Stomach (tissue), 9 donors: Measurements from ENCODE around the gene NKIRAS1. TPM values are rescaled to one million over a fixed set of nuclear protein-coding genes. Genes with fewer than 3 reads are reported as not detected.

Experiments used
- DNase-seq, 2 donors: peaks; one replicate each; pipeline versions ENCODE4 v3.0.0 to v3.0.0-alpha.2; 2013 to 2019
- H3K27ac ChIP-seq, 5 donors: fragments of 200-600 bp in 4 of 5; sonication (generic) in 4 of 5; one replicate each; pipeline ENCODE4 v1.5.1; 2013 to 2019; ENCODE audit warnings: mild to moderate bottlenecking in 1 of 5, moderate library complexity in 1 of 5
- H3K27me3 ChIP-seq, 3 donors: fragments of 200-600 bp; sonication (generic); one replicate each; pipeline ENCODE4 v1.5.1; 2017 to 2019; ENCODE audit warnings: mixed run types in 1 of 3
- H3K36me3 ChIP-seq, 4 donors: fragments of 200-600 bp; sonication (generic); 1 replicate in 3 of 4; 2 replicates in 1 of 4; pipeline ENCODE4 v1.5.1; 2016 to 2019
- H3K4me1 ChIP-seq, 4 donors: fragments of 200-600 bp; sonication (generic); one replicate each; pipeline ENCODE4 v1.5.1; 2016 to 2019
- H3K4me3 ChIP-seq, 4 donors: fragments of 200-600 bp; sonication (generic) in 3 of 4; one replicate each; pipeline ENCODE4 v1.5.1; 2016 to 2019; ENCODE audit warnings: mild to moderate bottlenecking in 1 of 4
- H3K9me3 ChIP-seq, 4 donors: fragments of 200-600 bp; sonication (generic); one replicate each; pipeline ENCODE4 v1.5.1; 2016 to 2019
- CTCF ChIP-seq, 7 experiments: fragments of 450-650 bp in 4 of 7; fragments of 200-600 bp in 3 of 7; sonication (generic) in 3 of 7; IDR thresholded peaks; one replicate each; pipeline ENCODE4 v1.5.1; 2016 to 2019; ENCODE audit warnings: antibody characterized with exemption in 7 of 7, control low read depth in 2 of 7, mild to moderate bottlenecking in 1 of 7
- EP300 ChIP-seq: sonication (generic); formaldehyde crosslinking; IDR thresholded peaks from one replicate; pipeline ENCODE4 v1.6.1; 2017; ENCODE audit warnings: antibody characterized with exemption
- POLR2A ChIP-seq, 4 donors: fragments of 450-650 bp; IDR thresholded peaks; one replicate each; pipeline ENCODE4 v1.6.1; 2016; ENCODE audit warnings: antibody characterized with exemption in 4 of 4, control low read depth in 2 of 4, mild to moderate bottlenecking in 1 of 4, moderate library complexity in 1 of 4
- POLR2AphosphoS5 ChIP-seq, 3 donors: sonication (generic); formaldehyde crosslinking; IDR thresholded peaks; one replicate each; pipeline ENCODE4 v1.6.1; 2016; ENCODE audit warnings: antibody characterized with exemption in 3 of 3
- WGBS, 5 donors: extraction: QIAGEN DNeasy Blood & Tissue Kit in 3 of 5; methylation state at CpG; one replicate each; pipeline versions ENCODE4 v1.1.5 to v1.1.7; 2013 to 2018; 5-methylcytosine and 5-hydroxymethylcytosine counted together
- intact Hi-C: fragments of 100-400 bp; cut with DNase I; formaldehyde crosslinking; loops from one replicate; pipeline ENCODE4 v1.15.1; 2023; ENCODE audit warnings: low total_unique reads
- polyA plus RNA-seq, 3 donors: library from polyadenylated mRNA; stranded (reverse); fragments of 200-250 nt; gene quantifications; one replicate each; pipeline ENCODE4 v1.2.3, GENCODE V29; 2013
- total RNA-seq, 5 donors: library from RNA; depleted of rRNA; stranded (reverse); fragments of >200 nt; gene quantifications; one replicate each; pipeline versions ENCODE4 v1.1.0 to v1.2.3, GENCODE V29; 2014 to 2016
- donor health status: healthy with polysubstance abuse.
- donor health status: Bipolar disorder and iron deficiency.
- donor health status: healthy.

NKIRAS1 gene
- total and polyA plus RNA-seq, 8 donors: 0.87 to 18.3 (median 7.6) TPM; not detected in 1

GRCh38 chr3:23877329-23877980 lies 39.3 kb downstream of the NKIRAS1 start:
- DNase-seq: no peak
- peaks cover 7 to 53% (median 27%) of the 10 kb centered on the region in 4 donors for H3K4me1 ChIP-seq
- TF ChIP-seq POLR2A (IDR thresholded peaks at IDR 0.05) (no peak), POLR2AphosphoS5 (IDR thresholded peaks at IDR 0.05) (peak in 1 of 3 donors; percentile 32), EP300 (no peak), CTCF (IDR thresholded peaks at IDR 0.05) (no peak)
- H3K36me3 ChIP-seq: peaks cover 4 to 10% (median 7%) of the 10 kb centered on the region in 4 donors
- no peaks in the 10 kb centered on the region for H3K27me3 ChIP-seq
- H3K27ac ChIP-seq: no peak overlapping the region
- H3K9me3 ChIP-seq: no peaks in the 10 kb centered on the region
- intact Hi-C loops: no loop called here
- WGBS, 5 donors: 49 to 74% (median 66%) methylated on average over 5 of the region's 5 CpGs
- H3K4me3 ChIP-seq: no peak overlapping the region

- 83 to 98% (median 94%) methylated on average over 2 of the region's 2 CpGs for WGBS, 5 donors
- Histone ChIP-seq H3K4me3 (no peak overlapping the region), H3K36me3 (peaks cover 0 to 5% (median 2%) of the 10 kb centered on the region in 4 donors), H3K27me3 (no peaks in the 10 kb centered on the region), H3K27ac (no peak overlapping the region), H3K9me3 (no peaks in the 10 kb centered on the region), H3K4me1 (peaks cover 7 to 53% (median 27%) of the 10 kb centered on the region in 4 donors)
- intact Hi-C loops: no loop called here
- TF ChIP-seq POLR2A (IDR thresholded peaks at IDR 0.05) (no peak), EP300 (no peak), POLR2AphosphoS5 (IDR thresholded peaks at IDR 0.05) (no peak), CTCF (IDR thresholded peaks at IDR 0.05) (no peak)
- no peak for DNase-seq
Measured at GRCh38 chr3:23876923-23877322, 39.9 kb downstream of the NKIRAS1 start.

GRCh38 chr3:23875113-23875725 lies 41.6 kb downstream of the NKIRAS1 start:
- TF ChIP-seq POLR2A (IDR thresholded peaks at IDR 0.05) (no peak), POLR2AphosphoS5 (IDR thresholded peaks at IDR 0.05) (no peak), CTCF (IDR thresholded peaks at IDR 0.05) (no peak), EP300 (no peak)
- no peak overlapping the region for H3K27ac ChIP-seq
- H3K4me3 ChIP-seq: no peak overlapping the region
- H3K4me1 ChIP-seq: peaks cover under 1 to 42% (median 17%) of the 10 kb centered on the region in 4 donors
- no peak for DNase-seq
- intact Hi-C loops: no loop called here
- no peaks in the 10 kb centered on the region for H3K36me3 ChIP-seq
- H3K9me3 ChIP-seq: no peaks in the 10 kb centered on the region
- WGBS, 5 donors: 77 to 86% (median 81%) methylated on average over 4 of the region's 4 CpGs
- no peaks in the 10 kb centered on the region for H3K27me3 ChIP-seq

GRCh38 chr3:23874359-23875112 lies 42.3 kb downstream of the NKIRAS1 start:
- Histone ChIP-seq H3K36me3 (no peaks in the 10 kb centered on the region), H3K4me3 (no peak overlapping the region), H3K4me1 (peaks cover 0 to 41% (median 17%) of the 10 kb centered on the region in 4 donors), H3K9me3 (no peaks in the 10 kb centered on the region), H3K27ac (no peak overlapping the region), H3K27me3 (no peaks in the 10 kb centered on the region)
- intact Hi-C loops: no loop called here
- no peak for DNase-seq
- TF ChIP-seq POLR2A (IDR thresholded peaks at IDR 0.05) (no peak), POLR2AphosphoS5 (IDR thresholded peaks at IDR 0.05) (no peak), EP300 (no peak), CTCF (IDR thresholded peaks at IDR 0.05) (no peak)
- WGBS, 5 donors: 64 to 69% (median 66%) methylated on average over 6 of the region's 6 CpGs
